Thoracic aorta (tissue), 2 donors: ENCODE measurements around the gene CHKB. TPM values are rescaled to one million over a fixed set of nuclear protein-coding genes. Genes with fewer than 3 reads are reported as not detected.

Experiments used
- ATAC-seq: fragments of 150-250 bp; one replicate; pipeline ENCODE4 v1.8.0; 2017; ENCODE audit warnings: low read depth; ENCODE audit not compliant: insufficient number of reproducible peaks, low FRiP score
- DNase-seq: peaks from one replicate; pipeline ENCODE4 v3.0.0-alpha.2; 2020; ENCODE audit warnings: low spot score
- H3K27ac ChIP-seq, 2 donors: fragments of 200-600 bp; sonication (generic); 1 replicate in 1 of 2; 2 replicates in 1 of 2; pipeline ENCODE4 v1.5.1; 2016; ENCODE audit warnings: mild to moderate bottlenecking in 2 of 2, moderate library complexity in 2 of 2
- H3K27me3 ChIP-seq: fragments of 200-600 bp; sonication (generic); replicated peaks from 2 replicates; pipeline ENCODE4 v1.6.0; 2016; ENCODE audit warnings: mild to moderate bottlenecking; ENCODE audit not compliant: insufficient read depth
- H3K36me3 ChIP-seq: fragments of 200-600 bp; sonication (generic); one replicate; pipeline ENCODE4 v1.5.1; 2016
- H3K4me1 ChIP-seq, 2 donors: fragments of 200-600 bp; sonication (generic); 1 replicate in 1 of 2; 2 replicates in 1 of 2; pipeline versions ENCODE4 v1.5.1 to v1.6.0; 2016; ENCODE audit warnings: low read depth in 2 of 2, mild to moderate bottlenecking in 1 of 2; ENCODE audit not compliant: control insufficient read depth in 1 of 2
- H3K4me3 ChIP-seq: fragments of 200-600 bp; sonication (generic); 2 replicates; pipeline ENCODE4 v1.5.1; 2016; ENCODE audit warnings: mild to moderate bottlenecking
- H3K9me3 ChIP-seq: fragments of 200-600 bp; sonication (generic); 2 replicates; pipeline ENCODE4 v1.5.1; 2016
- CTCF ChIP-seq: fragments of 200-600 bp; sonication (generic); IDR thresholded peaks from one replicate; pipeline ENCODE4 v1.5.1; 2019; ENCODE audit warnings: antibody characterized with exemption
- total RNA-seq, 2 donors: library from RNA; depleted of rRNA; stranded (reverse); fragments of >200 nt; gene quantifications; one replicate each; pipeline versions ENCODE4 v1.1.0 to v1.2.3, GENCODE V29; 2016

CHKB gene
- total RNA-seq, 2 donors from 2014 or later: 52.6 to 78.7 TPM

- Histone ChIP-seq H3K4me3 (no peak overlapping the region), H3K27ac (no peak overlapping the region), H3K4me1 (no peaks in the 10 kb centered on the region), H3K9me3 (no peaks in the 10 kb centered on the region), H3K27me3 (no peaks in the 10 kb centered on the region), H3K36me3 (no peaks in the 10 kb centered on the region)
- no peak for ATAC-seq
- no peak for DNase-seq
- no peak for TF ChIP-seq CTCF
Observed at GRCh38 chr22:50571264-50572175, 11.1 kb downstream of the CHKB start.

GRCh38 chr22:50570861-50571260, 11.8 kb downstream of the CHKB start:
- no peak for TF ChIP-seq CTCF
- no peak overlapping the region for H3K27ac ChIP-seq
- no peaks in the 10 kb centered on the region for H3K36me3 ChIP-seq
- no peak for DNase-seq
- H3K9me3 ChIP-seq: no peaks in the 10 kb centered on the region
- no peaks in the 10 kb centered on the region for H3K27me3 ChIP-seq
- no peak overlapping the region for H3K4me3 ChIP-seq
- H3K4me1 ChIP-seq: no peaks in the 10 kb centered on the region
- ATAC-seq: no peak

GRCh38 chr22:50569896-50570535, 12.6 kb downstream of the CHKB start:
- Histone ChIP-seq H3K27ac (no peak overlapping the region), H3K27me3 (no peaks in the 10 kb centered on the region), H3K4me3 (no peak overlapping the region), H3K9me3 (no peaks in the 10 kb centered on the region), H3K36me3 (no peaks in the 10 kb centered on the region), H3K4me1 (no peaks in the 10 kb centered on the region)
- DNase-seq: no peak
- no peak for TF ChIP-seq CTCF
- no peak for ATAC-seq

GRCh38 chr22:50569041-50569459, 13.6 kb downstream of the CHKB start:
- no peak for DNase-seq
- no peak overlapping the region for H3K27ac ChIP-seq
- peaks cover 0 to 2% of the 10 kb centered on the region in 2 donors for H3K4me1 ChIP-seq
- H3K36me3 ChIP-seq: no peaks in the 10 kb centered on the region
- no peak for TF ChIP-seq CTCF
- no peaks in the 10 kb centered on the region for H3K9me3 ChIP-seq
- no peak for ATAC-seq
- H3K27me3 ChIP-seq: no peaks in the 10 kb centered on the region
- no peak overlapping the region for H3K4me3 ChIP-seq

- DNase-seq (no peak), ATAC-seq (no peak)
- Histone ChIP-seq H3K4me3 (no peak overlapping the region), H3K27ac (no peak overlapping the region), H3K4me1 (peaks cover 4 to 6% of the 10 kb centered on the region in 2 donors), H3K36me3 (no peaks in the 10 kb centered on the region), H3K27me3 (no peaks in the 10 kb centered on the region), H3K9me3 (no peaks in the 10 kb centered on the region)
- no peak for TF ChIP-seq CTCF
Observed at GRCh38 chr22:50568626-50569025, 14.0 kb downstream of the CHKB start.
